Muscle layer of colon (tissue), 2 donors: Measurements from ENCODE around the gene C17orf78.

Experiments
- H3K27ac ChIP-seq: one replicate; pipeline ENCODE4 v1.7.0; 2013; ENCODE audit warnings: low read depth, mild to moderate bottlenecking, low read length, moderate library complexity
- H3K27me3 ChIP-seq, 2 donors: one replicate each; pipeline ENCODE4 v1.7.0; 2013; ENCODE audit warnings: low read length in 2 of 2, mild to moderate bottlenecking in 2 of 2; ENCODE audit not compliant: insufficient read depth in 2 of 2, control insufficient read depth in 1 of 2
- H3K36me3 ChIP-seq: one replicate; pipeline ENCODE4 v1.7.0; 2013; ENCODE audit warnings: mild to moderate bottlenecking, low read length; ENCODE audit not compliant: insufficient read depth
- H3K4me1 ChIP-seq: one replicate; pipeline ENCODE4 v1.7.0; 2013; ENCODE audit warnings: mild to moderate bottlenecking, low read length; ENCODE audit not compliant: insufficient read depth
- H3K4me3 ChIP-seq, 2 donors: one replicate each; pipeline ENCODE4 v1.7.0; 2013; ENCODE audit warnings: low read length in 2 of 2, low read depth in 1 of 2, mild to moderate bottlenecking in 1 of 2, moderate library complexity in 1 of 2
- H3K9ac ChIP-seq: one replicate; pipeline ENCODE4 v1.7.0; 2013; ENCODE audit warnings: low read length
- H3K9me3 ChIP-seq: one replicate; pipeline ENCODE4 v1.7.0; 2013; ENCODE audit warnings: mild to moderate bottlenecking, low read length
- donor health status: abdominal sarcoma.
- donor health status: Adenocarcinoma of cecum.

The C17orf78 gene

GRCh38 chr17:37410357-37410756 is 34.6 kb downstream of the C17orf78 start:
- Histone ChIP-seq H3K27me3 (no peaks in the 10 kb centered on the region), H3K9me3 (no peaks in the 10 kb centered on the region), H3K4me1 (peaks cover 7% of the 10 kb centered on the region), H3K36me3 (peaks cover 11% of the 10 kb centered on the region), H3K9ac (no peak overlapping the region), H3K4me3 (no peak overlapping the region), H3K27ac (no peak overlapping the region)

- H3K9ac ChIP-seq, result no peak overlapping the region
- H3K4me3 ChIP-seq, result no peak overlapping the region
- peaks cover 11% of the 10 kb centered on the region for H3K36me3 ChIP-seq
- H3K4me1 ChIP-seq, result no peaks in the 10 kb centered on the region
- no peak overlapping the region for H3K27ac ChIP-seq
- H3K9me3 ChIP-seq, result no peaks in the 10 kb centered on the region
- no peaks in the 10 kb centered on the region for H3K27me3 ChIP-seq
These were observed 38.2 kb downstream of the C17orf78 start for GRCh38 chr17:37413875-37414519.

GRCh38 chr17:37417852-37418251 is 42.1 kb downstream of the C17orf78 start:
- Histone ChIP-seq H3K27me3 (no peaks in the 10 kb centered on the region), H3K27ac (no peak overlapping the region), H3K4me1 (no peaks in the 10 kb centered on the region), H3K36me3 (peaks cover 11% of the 10 kb centered on the region), H3K4me3 (no peak overlapping the region), H3K9ac (no peak overlapping the region), H3K9me3 (no peaks in the 10 kb centered on the region)

GRCh38 chr17:37422971-37423625 is 47.3 kb downstream of the C17orf78 start:
- Histone ChIP-seq H3K4me3 (no peak overlapping the region), H3K9me3 (no peaks in the 10 kb centered on the region), H3K27me3 (no peaks in the 10 kb centered on the region), H3K27ac (no peak overlapping the region), H3K9ac (no peak overlapping the region), H3K36me3 (peaks cover 27% of the 10 kb centered on the region), H3K4me1 (no peaks in the 10 kb centered on the region)

- Histone ChIP-seq H3K4me1 (no peaks in the 10 kb centered on the region), H3K9me3 (no peaks in the 10 kb centered on the region), H3K27ac (no peak overlapping the region), H3K4me3 (no peak overlapping the region), H3K9ac (no peak overlapping the region), H3K36me3 (peaks cover 29% of the 10 kb centered on the region), H3K27me3 (no peaks in the 10 kb centered on the region)
These were observed 49.5 kb downstream of the C17orf78 start for GRCh38 chr17:37425268-37425667.

- Histone ChIP-seq H3K9me3 (no peaks in the 10 kb centered on the region), H3K36me3 (peaks cover 29% of the 10 kb centered on the region), H3K27ac (no peak overlapping the region), H3K9ac (no peak overlapping the region), H3K27me3 (no peaks in the 10 kb centered on the region), H3K4me3 (no peak overlapping the region), H3K4me1 (no peaks in the 10 kb centered on the region)
These were observed 53.3 kb downstream of the C17orf78 start for GRCh38 chr17:37429039-37429438.

- H3K9me3 ChIP-seq, result no peaks in the 10 kb centered on the region
- H3K4me1 ChIP-seq, result no peaks in the 10 kb centered on the region
- no peaks in the 10 kb centered on the region for H3K27me3 ChIP-seq
- no peak overlapping the region for H3K9ac ChIP-seq
- peaks cover 29% of the 10 kb centered on the region for H3K36me3 ChIP-seq
- no peak overlapping the region for H3K27ac ChIP-seq
- H3K4me3 ChIP-seq, result no peak overlapping the region
These were observed 53.7 kb downstream of the C17orf78 start for GRCh38 chr17:37429453-37429852.

GRCh38 chr17:37430051-37430627 is 54.4 kb downstream of the C17orf78 start:
- no peaks in the 10 kb centered on the region for H3K9me3 ChIP-seq
- no peak overlapping the region for H3K9ac ChIP-seq
- H3K4me3 ChIP-seq, result no peak overlapping the region
- peaks cover 24% of the 10 kb centered on the region for H3K36me3 ChIP-seq
- H3K27ac ChIP-seq, result no peak overlapping the region
- H3K27me3 ChIP-seq, result no peaks in the 10 kb centered on the region
- H3K4me1 ChIP-seq, result no peaks in the 10 kb centered on the region

- no peak overlapping the region for H3K27ac ChIP-seq
- no peaks in the 10 kb centered on the region for H3K4me1 ChIP-seq
- H3K4me3 ChIP-seq, result no peak overlapping the region
- no peak overlapping the region for H3K9ac ChIP-seq
- peaks cover 5% of the 10 kb centered on the region for H3K36me3 ChIP-seq
- no peaks in the 10 kb centered on the region for H3K27me3 ChIP-seq
- no peaks in the 10 kb centered on the region for H3K9me3 ChIP-seq
These were observed 56.9 kb downstream of the C17orf78 start for GRCh38 chr17:37432671-37433070.

- H3K4me3 ChIP-seq, result no peak overlapping the region
- no peak overlapping the region for H3K27ac ChIP-seq
- H3K9ac ChIP-seq, result no peak overlapping the region
- no peaks in the 10 kb centered on the region for H3K4me1 ChIP-seq
- H3K36me3 ChIP-seq, result peaks cover 33% of the 10 kb centered on the region
- H3K27me3 ChIP-seq, result no peaks in the 10 kb centered on the region
- no peaks in the 10 kb centered on the region for H3K9me3 ChIP-seq
These were observed 62.4 kb downstream of the C17orf78 start for GRCh38 chr17:37438141-37438540.

GRCh38 chr17:37440424-37440823 is 64.6 kb downstream of the C17orf78 start:
- H3K27ac ChIP-seq, result no peak overlapping the region
- no peak overlapping the region for H3K4me3 ChIP-seq
- H3K27me3 ChIP-seq, result no peaks in the 10 kb centered on the region
- no peak overlapping the region for H3K9ac ChIP-seq
- H3K36me3 ChIP-seq, result peaks cover 52% of the 10 kb centered on the region
- H3K4me1 ChIP-seq, result no peaks in the 10 kb centered on the region
- H3K9me3 ChIP-seq, result no peaks in the 10 kb centered on the region
